VCaP (cell line): ENCODE data around the gene SYNE3.
A peak's percentile ranks its signal among the peaks of the same experiment; 100 is the strongest.

Experiments
- H3K27ac ChIP-seq: fragments of 450-650 bp; 2 replicates; pipeline ENCODE4 v1.5.1; 2017
- TF ChIP-seq, protein P1 (sequence below): fragments of 450-650 bp; conservative IDR thresholded peaks from 2 replicates; pipeline ENCODE4 v1.5.1; 2017; ENCODE audit warnings: mild to moderate bottlenecking, moderate library complexity

SYNE3 gene

DNA sequence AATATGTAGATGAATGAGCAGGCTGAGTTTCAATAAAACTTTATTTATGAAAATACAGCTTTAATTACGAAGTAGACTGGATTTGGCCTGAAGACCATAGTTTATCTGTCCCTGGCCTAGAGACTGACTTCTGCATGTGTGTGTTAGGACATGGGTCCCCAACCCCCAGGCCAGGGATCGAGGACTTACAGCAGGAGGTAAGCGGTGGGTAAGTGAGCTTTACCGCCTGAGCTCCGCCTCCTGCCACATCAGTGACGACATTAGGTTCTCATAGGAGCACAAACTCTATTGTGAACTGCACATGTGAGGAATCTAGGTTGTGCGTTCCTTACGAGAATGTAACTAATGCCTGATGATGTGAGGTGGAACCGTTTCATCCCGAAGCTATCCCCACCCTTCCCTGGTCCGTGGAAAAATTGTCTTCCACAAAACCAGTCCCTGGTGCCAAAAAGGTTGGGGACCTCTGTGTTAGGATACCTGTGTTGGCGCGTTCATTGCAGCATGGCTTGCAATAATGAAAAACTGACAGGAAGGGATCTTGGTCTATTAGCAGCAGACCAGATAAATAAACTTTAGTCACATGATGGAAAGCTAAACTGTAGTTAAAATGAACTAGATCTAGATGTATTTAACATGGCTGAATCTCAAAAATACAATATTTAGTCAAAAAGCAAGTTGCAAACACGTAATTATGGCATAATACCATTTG, 22.5 kb upstream of the SYNE3 start:
- TF ChIP-seq, protein P1, sequence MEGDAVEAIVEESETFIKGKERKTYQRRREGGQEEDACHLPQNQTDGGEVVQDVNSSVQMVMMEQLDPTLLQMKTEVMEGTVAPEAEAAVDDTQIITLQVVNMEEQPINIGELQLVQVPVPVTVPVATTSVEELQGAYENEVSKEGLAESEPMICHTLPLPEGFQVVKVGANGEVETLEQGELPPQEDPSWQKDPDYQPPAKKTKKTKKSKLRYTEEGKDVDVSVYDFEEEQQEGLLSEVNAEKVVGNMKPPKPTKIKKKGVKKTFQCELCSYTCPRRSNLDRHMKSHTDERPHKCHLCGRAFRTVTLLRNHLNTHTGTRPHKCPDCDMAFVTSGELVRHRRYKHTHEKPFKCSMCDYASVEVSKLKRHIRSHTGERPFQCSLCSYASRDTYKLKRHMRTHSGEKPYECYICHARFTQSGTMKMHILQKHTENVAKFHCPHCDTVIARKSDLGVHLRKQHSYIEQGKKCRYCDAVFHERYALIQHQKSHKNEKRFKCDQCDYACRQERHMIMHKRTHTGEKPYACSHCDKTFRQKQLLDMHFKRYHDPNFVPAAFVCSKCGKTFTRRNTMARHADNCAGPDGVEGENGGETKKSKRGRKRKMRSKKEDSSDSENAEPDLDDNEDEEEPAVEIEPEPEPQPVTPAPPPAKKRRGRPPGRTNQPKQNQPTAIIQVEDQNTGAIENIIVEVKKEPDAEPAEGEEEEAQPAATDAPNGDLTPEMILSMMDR = no peak
- no peak overlapping the region for H3K27ac ChIP-seq

GRCh38 chr14:95537298-95538089, 21.0 kb upstream of the SYNE3 start:
- TF ChIP-seq, protein P1 = no peak
- H3K27ac ChIP-seq = no peak overlapping the region

GRCh38 chr14:95536671-95537070, 20.2 kb upstream of the SYNE3 start:
- TF ChIP-seq, protein P1 = no peak
- peak overlapping the region; percentile 88; the same call in 1 of the 2 replicates for H3K27ac ChIP-seq

GRCh38 chr14:95536036-95536593, 19.7 kb upstream of the SYNE3 start:
- H3K27ac ChIP-seq = peak overlapping the region; percentile 88; the same call in 1 of the 2 replicates
- TF ChIP-seq, protein P1 = no peak

DNA sequence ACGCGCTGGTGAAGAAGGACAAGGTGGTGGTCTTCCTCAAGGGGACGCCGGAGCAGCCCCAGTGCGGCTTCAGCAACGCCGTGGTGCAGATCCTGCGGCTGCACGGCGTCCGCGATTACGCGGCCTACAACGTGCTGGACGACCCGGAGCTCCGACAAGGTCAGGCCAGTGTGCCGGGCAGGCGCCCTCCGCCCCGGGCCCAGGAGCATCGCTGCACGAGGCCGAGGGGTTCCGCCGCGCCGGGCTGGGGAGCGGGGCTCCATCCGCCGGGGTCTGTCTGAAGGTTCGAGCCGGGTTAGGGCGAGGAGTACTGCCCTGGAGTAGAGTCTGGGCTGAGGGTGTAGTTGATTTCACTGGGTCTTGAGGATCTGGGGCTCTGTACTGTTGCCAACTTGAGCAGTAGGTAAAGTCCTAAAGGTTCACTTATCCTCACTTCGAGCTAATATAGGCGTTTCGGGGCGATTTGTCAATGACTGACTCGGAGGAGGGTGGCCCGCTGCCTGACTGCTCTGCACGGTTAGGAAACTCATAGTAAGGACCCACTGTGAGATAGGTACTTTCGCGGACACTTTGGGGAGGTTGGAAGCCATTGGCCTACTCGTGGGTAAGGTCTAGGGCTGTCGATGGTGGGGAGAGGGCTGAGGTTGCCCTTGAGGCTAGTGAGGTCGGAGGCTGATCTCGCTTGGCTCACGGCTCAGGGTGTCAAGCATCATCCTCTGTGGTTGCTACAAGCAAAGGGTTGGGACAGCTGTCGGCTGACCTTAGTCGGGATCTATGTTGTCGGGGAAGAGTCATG, 19.0 kb upstream of the SYNE3 start:
- TF ChIP-seq, protein P1 = no peak
- H3K27ac ChIP-seq = peak overlapping the region; percentile 88

DNA sequence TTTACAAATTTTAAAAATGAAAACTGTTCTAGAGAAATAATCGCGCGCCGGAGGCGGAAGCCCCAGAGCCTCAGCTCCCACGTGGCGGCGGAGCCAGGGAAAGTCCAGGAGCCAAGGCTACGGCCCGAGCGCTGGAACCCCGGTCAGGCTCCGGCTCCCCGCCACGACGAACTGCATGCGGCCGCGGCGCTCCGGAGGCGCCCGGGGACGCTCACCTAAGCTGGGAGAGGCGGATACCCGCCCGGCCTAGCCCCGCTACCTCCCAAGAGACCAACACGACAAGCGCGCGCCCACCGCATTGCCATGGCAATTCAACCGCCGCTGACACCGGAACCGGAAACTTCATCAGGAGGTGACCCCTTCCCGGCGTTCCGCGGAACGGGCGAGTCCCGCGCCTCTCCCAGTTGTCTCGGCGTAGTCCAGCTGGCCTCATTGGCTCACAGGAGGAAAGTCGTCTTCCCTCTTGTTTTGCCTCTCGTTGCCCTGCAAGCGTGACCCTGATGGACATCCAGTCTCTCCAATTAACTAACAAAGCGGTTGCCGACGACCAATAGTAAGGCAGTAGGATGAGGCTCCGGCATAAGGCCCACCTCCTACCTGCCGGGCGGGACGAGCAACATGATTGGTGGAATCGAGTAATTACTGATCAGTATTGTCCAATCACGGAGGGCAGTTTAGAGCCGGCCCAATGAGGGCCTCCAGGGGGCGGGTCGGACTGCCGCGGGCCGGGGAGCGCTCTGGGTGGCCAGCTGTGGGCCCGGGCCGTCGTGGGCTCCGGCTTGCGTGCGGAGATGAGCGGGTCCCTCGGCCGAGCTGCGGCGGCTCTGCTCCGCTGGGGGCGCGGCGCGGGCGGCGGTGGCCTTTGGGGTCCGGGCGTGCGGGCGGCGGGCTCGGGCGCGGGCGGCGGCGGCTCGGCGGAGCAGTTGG, 18.1 kb upstream of the SYNE3 start, which contains the start of gene GLRX5:
GLRX5 (plus strand) TSS at position 752 of the 927 bp plus-strand sequence; CDS start at position 792, 40 bp downstream.
- H3K27ac ChIP-seq = peak within 1 kb of the TSS; percentile 88
- TF ChIP-seq, protein P1 = no peak
